ENCODE measurements around the gene COMMD4.
"Not testable (repeated sequence)": the region's sequence is repeated elsewhere in the genome, so short reads cannot be mapped to it uniquely, and the experiment has no call there.

Gene COMMD4

GRCh38 chr15:75383986-75384385 lies 48.1 kb downstream of the COMMD4 start:
- DNase-seq = not testable (repeated sequence)

Data from CD4-positive, alpha-beta T cell treated with Interleukin-21 for 1 hour (primary cell).